NCI-H446 (cell line): ENCODE data around the gene MTMR1.
A peak's percentile ranks its signal among the peaks of the same experiment; 100 is the strongest.

Experiments
- DNase-seq, 2 experiments: peaks; one replicate each; lab custom pipeline; 2025; lab: John Stamatoyannopoulos, UW

The MTMR1 gene

DNA sequence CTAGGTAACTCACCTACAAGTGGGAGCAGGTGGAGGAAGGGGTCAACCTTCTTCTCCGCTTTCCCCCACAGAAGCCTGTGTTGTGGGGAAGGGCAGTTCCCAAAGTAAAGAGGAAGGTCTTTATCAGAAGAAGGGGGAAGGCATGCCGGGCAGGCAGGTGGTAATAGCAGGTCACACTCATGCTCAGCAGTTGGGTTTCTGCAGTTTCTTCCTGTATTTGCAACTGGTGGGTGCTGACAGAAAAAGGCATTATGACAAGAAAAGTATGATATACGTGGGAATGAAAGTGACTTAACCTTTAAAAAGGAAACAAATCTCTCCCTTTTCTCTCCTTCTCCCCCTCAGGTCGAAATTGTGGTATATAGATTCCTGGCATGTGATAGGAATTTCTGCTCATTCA lies 3.7 kb downstream of the MTMR1 start:
- DNase-seq, result no peak

DNA sequence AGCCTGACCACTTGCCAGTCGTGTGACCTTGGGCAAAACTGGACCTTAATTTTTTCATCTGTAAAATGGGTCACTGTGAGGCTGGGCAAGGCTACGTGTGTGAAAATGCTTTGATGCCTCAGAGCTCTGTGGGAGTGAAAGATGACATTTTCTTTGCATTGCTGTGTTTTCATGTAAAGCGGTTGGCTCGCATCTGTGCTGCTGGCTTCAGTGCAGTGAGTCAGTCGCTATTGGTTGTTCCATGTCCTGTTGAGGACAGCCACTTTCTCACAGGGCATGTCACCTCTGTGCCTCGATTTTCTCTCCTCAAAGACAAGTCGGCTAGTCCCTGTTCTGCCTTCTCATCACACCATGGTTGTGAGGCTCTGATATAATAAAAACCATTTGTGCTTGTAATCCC lies 4.4 kb downstream of the MTMR1 start:
- no peak for DNase-seq

GRCh38 chrX:150698981-150699380 lies 5.8 kb downstream of the MTMR1 start:
- no peak for DNase-seq

DNA sequence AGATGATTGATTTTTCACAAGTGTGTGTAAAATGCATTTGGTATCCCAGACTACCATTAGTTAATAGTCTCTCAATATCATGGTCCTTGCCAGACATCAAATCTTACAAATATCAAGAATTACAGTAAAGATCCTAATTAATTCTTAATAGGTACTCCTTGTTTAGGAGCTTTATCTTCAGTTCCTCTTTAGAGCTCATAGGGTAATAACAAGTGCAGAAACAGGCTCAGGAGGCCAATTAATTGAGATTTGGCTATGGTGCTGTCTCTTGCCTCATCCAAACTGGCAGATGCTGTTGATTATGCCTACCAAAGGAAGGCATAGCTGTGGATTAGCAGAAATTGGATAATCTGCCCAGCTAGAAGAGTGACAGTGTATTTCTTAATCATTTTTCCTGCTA lies 6.9 kb downstream of the MTMR1 start:
- DNase-seq, result peak in 1 of 2 experiments; percentile 34

- no peak for DNase-seq
These were observed 8.2 kb downstream of the MTMR1 start for GRCh38 chrX:150701377-150701776.

- DNase-seq, result no peak
These were observed 9.9 kb downstream of the MTMR1 start for GRCh38 chrX:150702966-150703694.

- DNase-seq, result no peak
These were observed 10.4 kb downstream of the MTMR1 start for GRCh38 chrX:150703695-150703974.

- no peak for DNase-seq
These were observed 10.9 kb downstream of the MTMR1 start for GRCh38 chrX:150704030-150704613.

DNA sequence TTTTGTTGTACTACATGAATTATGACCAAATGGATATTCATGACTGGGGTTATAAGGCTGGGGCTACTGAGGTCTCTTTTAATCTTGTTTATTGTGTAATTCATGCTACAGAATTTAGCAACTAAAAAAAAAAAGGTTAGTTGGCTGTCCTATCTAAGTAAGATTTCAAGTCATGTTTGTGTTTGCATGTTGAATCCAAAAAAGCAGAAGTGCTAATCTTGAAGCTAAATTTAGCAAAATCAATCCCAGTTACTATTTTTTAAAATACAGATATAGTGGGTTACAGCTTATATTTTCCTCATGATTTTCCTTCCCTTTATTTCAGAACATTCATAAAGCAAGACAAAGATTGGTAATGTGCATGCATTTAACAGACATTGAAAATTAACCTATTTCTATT lies 19.4 kb downstream of the MTMR1 start:
- no peak for DNase-seq

GRCh38 chrX:150715184-150715583 lies 22.0 kb downstream of the MTMR1 start:
- DNase-seq, result no peak

GRCh38 chrX:150719621-150720020 lies 26.4 kb downstream of the MTMR1 start:
- DNase-seq, result no peak

GRCh38 chrX:150729956-150730355 lies 36.8 kb downstream of the MTMR1 start:
- DNase-seq, result no peak

- DNase-seq, result no peak
These were observed 37.5 kb downstream of the MTMR1 start for GRCh38 chrX:150730719-150731118.

DNA sequence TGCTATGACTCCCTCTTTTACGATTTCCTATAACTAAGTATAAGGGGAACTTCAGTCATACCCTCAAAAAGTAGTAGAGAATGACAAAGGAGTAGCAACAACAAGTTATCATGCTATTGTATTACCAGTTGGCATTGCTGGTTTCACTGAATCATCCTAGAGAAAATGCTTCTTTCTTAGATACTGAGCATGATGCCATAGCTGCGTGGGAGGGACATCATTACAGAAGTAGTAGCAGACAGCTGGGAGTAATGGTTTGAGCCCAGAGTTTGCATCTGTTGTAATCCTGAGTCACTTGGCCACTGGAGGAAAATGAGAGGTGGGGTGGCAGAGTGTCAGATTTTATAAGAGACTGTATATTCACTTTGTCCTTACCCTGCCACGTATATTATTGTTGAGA lies 38.6 kb downstream of the MTMR1 start:
- DNase-seq, result no peak

DNA sequence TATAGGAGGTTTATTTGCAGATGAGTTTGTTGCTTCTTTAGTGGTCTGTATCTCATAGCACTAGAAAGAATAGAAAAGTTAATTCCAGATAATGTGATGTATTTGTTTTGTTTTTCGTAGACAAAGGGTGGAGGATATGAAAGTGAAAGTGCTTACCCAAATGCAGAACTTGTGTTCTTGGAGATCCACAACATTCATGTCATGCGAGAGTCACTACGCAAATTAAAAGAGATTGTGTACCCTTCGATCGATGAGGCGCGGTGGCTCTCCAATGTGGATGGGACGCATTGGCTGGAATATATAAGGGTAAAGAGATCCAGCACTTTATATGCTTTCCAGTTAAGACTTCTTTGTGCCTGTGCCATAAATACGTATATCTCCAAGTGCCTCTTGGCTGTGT lies 43.3 kb downstream of the MTMR1 start:
- DNase-seq, result no peak

GRCh38 chrX:150752124-150752523 lies 58.9 kb downstream of the MTMR1 start:
- DNase-seq, result no peak

DNA sequence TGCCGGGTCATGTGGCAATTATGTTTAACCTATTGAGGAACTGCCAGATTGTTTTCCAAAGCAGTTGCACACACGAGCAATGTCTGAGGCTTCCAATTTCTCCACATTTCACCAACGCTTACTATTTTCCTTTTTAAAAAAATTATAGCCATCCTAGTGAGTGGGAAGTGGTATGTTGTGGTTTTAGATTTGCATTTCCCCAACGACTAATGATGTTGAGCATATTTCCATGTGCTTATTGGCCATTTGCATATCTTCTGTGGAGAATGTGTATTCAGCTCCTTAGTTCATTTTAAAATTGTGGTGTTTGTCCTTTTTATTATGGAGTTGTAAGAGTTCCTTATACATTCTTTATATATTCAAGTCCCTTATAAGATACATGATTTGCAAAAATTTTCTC lies 60.2 kb downstream of the MTMR1 start:
- DNase-seq, result no peak

DNA sequence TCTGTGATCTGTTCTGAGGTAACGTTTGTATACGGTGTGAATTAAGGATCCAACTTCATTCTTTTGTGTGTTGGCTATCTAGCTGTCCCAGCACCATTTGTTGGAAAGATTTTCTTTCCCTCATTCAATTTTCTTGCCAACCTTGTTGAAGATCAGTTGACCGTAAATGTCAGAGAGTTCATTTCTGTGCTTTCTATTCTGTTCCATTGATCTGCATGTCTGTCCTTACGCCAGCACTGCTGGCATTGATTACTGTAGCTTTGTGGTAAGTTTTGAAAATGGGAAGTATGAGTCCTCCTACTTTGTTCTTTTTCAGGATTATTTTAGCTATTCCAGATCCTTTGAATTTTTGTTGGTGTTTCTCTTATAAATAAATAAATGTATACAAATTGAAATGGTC lies 60.8 kb downstream of the MTMR1 start:
- no peak for DNase-seq

- no peak for DNase-seq
These were observed 64.2 kb downstream of the MTMR1 start for GRCh38 chrX:150757371-150757770.

GRCh38 chrX:150759568-150760416 lies 66.6 kb downstream of the MTMR1 start:
- DNase-seq, result no peak

DNA sequence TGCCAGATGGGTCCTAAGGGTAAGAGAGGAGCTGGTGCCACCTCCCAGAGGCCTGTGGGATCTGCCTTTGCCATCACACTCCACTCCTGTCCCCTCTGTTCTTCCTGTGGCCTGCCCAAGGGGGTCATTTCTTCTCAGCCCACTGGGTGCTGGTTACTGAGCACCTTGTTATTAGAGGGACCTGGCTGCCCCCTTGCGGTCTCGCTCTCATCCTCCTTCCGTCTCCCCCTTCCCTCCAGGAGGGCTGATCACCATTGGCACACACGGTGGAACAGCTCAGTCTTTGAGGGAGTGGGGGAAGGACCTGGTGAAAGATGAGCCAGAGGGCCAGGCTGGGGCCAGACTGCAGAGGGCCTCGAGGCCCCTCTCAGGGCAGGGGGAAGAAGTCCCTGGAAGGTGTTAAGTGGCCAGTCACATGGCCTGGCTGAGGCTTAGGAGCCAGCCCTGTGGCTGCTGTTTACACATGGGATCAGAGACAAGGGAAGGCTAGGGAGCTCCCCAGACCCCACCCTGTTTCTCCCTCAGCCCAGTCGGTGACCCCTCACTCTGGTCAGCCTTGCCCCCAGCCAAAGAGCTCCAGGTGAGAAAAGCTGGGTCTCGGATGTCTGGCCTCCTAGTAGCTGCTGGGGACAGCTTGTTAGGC lies 68.1 kb downstream of the MTMR1 start:
- no peak for DNase-seq

- no peak for DNase-seq
These were observed 68.6 kb downstream of the MTMR1 start for GRCh38 chrX:150761819-150762216.
